PC-9 (cell line): ENCODE results near the gene H19.

Experiments used
- EZH2 ChIP-seq: fragments of 200-600 bp; sonication (generic); IDR thresholded peaks from 2 replicates; pipeline ENCODE4 v1.8.0; 2017; ENCODE audit warnings: antibody characterized with exemption, low read depth
- TF ChIP-seq, protein P1 (sequence below): fragments of 200-600 bp; sonication (generic); conservative IDR thresholded peaks from 2 replicates; pipeline ENCODE4 v1.6.1; 2017; ENCODE audit warnings: mixed run types, antibody characterized with exemption, mild to moderate bottlenecking, moderate library complexity

DNA sequence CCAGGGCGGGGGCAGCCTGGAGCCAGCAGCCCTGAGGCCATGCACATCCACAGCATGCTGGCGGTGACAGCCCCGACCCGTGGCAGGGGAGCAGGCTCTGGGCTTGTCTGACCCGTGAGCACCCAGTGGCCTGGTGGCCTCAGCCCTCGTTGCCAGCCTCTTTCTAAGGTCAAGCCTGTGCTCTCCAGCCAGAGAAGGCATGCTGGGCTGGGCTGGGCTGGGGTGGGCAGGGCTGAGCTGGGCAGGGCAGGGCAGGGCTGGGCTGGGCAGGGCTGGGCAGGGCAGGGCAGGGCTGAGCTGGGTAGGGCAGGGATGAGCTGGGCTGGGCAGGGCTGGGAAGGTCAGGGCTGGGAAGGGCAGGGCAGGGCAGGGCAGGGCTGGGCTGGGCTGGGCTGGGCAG, 10.6 kb downstream of the H19 start:
- TF ChIP-seq, protein P1, sequence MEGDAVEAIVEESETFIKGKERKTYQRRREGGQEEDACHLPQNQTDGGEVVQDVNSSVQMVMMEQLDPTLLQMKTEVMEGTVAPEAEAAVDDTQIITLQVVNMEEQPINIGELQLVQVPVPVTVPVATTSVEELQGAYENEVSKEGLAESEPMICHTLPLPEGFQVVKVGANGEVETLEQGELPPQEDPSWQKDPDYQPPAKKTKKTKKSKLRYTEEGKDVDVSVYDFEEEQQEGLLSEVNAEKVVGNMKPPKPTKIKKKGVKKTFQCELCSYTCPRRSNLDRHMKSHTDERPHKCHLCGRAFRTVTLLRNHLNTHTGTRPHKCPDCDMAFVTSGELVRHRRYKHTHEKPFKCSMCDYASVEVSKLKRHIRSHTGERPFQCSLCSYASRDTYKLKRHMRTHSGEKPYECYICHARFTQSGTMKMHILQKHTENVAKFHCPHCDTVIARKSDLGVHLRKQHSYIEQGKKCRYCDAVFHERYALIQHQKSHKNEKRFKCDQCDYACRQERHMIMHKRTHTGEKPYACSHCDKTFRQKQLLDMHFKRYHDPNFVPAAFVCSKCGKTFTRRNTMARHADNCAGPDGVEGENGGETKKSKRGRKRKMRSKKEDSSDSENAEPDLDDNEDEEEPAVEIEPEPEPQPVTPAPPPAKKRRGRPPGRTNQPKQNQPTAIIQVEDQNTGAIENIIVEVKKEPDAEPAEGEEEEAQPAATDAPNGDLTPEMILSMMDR = no peak
- TF ChIP-seq EZH2 = no peak
